ENCODE data around the gene PIP4P1. TPM values are rescaled to one million over a fixed set of nuclear protein-coding genes. Genes with fewer than 3 reads are reported as not detected.
A peak's percentile ranks its signal among the peaks of the same experiment; 100 is the strongest.

Gene PIP4P1
- total and polyA plus RNA-seq, 9 of the 15 experiments (the other 6 are each of a cell fraction or from before 2014, with no cell fraction given): 5.3 to 20.9 (median 10.7) TPM

GRCh38 chr14:20454516-20455354 lies 6.5 kb downstream of the PIP4P1 start, which contains the start of the genes APEX1 and OSGEP (continued):
- TF ChIP-seq SNAPC5 (CRISPR knock-in tag; IDR thresholded peaks at IDR 0.05) (no peak), NFXL1 (CRISPR knock-in tag; IDR thresholded peaks at IDR 0.05) (no peak), POLR2AphosphoS2 (IDR thresholded peaks at IDR 0.05; ENCODE audit: low read length) (no peak), SRSF7 (optimal IDR thresholded peaks at IDR 0.05; ENCODE audit: low read depth, low read length) (no peak), ZBTB33 (CRISPR knock-in tag; IDR thresholded peaks at IDR 0.05) (no peak), CAMTA2 (CRISPR knock-in tag; conservative IDR thresholded peaks at IDR 0.05) (no peak), ZNF639 (CRISPR knock-in tag; conservative IDR thresholded peaks at IDR 0.05 in 1 of 2, IDR thresholded peaks at IDR 0.05 in 1 of 2) (no peak), ATF2 (CRISPR knock-in tag; IDR thresholded peaks at IDR 0.05) (no peak), SMARCA4 (IDR thresholded peaks at IDR 0.05) (0 out of 2 replicates have a peak, but pooled peaks have one; percentile 20), SIN3B (IDR thresholded peaks at IDR 0.05; ENCODE audit: low read depth) (peak; percentile 49; the same call in 1 of the 2 replicates), ZNF318 (IDR thresholded peaks at IDR 0.05; ENCODE audit: borderline replicate concordance in 1 of 2, low read depth in 1 of 2) (no peak), RBFOX2 (IDR thresholded peaks at IDR 0.05; ENCODE audit: low read depth, low read length) (peak; percentile 91)
